GM15510 (cell line): ENCODE data around the gene TMEM203.

ENCODE experiments used
- POLR2A ChIP-seq: IDR thresholded peaks from 3 replicates; pipeline ENCODE4 v1.6.1; 2011; ENCODE audit warnings: borderline replicate concordance; ENCODE audit not compliant: insufficient read length; ENCODE audit errors: extremely low read depth

The TMEM203 gene

GRCh38 chr9:137164370-137165249 lies 40.8 kb downstream of the TMEM203 start:
- TF ChIP-seq POLR2A: no peak

- no peak for TF ChIP-seq POLR2A
Observed at GRCh38 chr9:137163805-137164204, 41.6 kb downstream of the TMEM203 start.

GRCh38 chr9:137163365-137163715 lies 42.1 kb downstream of the TMEM203 start:
- TF ChIP-seq POLR2A: no peak

GRCh38 chr9:137162505-137163364 lies 42.7 kb downstream of the TMEM203 start:
- no peak for TF ChIP-seq POLR2A

- TF ChIP-seq POLR2A: no peak
Observed at GRCh38 chr9:137161558-137162486, 43.6 kb downstream of the TMEM203 start.

GRCh38 chr9:137160716-137161557 lies 44.5 kb downstream of the TMEM203 start:
- no peak for TF ChIP-seq POLR2A

GRCh38 chr9:137160054-137160425 lies 45.4 kb downstream of the TMEM203 start:
- no peak for TF ChIP-seq POLR2A

- TF ChIP-seq POLR2A: no peak
Observed at GRCh38 chr9:137159105-137160053, 46.1 kb downstream of the TMEM203 start.

GRCh38 chr9:137158625-137159024 lies 46.8 kb downstream of the TMEM203 start:
- TF ChIP-seq POLR2A: no peak

- no peak for TF ChIP-seq POLR2A
Observed at GRCh38 chr9:137157618-137158415, 47.6 kb downstream of the TMEM203 start.

GRCh38 chr9:137156567-137157375 lies 48.7 kb downstream of the TMEM203 start:
- no peak for TF ChIP-seq POLR2A
